IMR-90 (cell line): ENCODE data around the gene UACA. TPM values are rescaled to one million over a fixed set of nuclear protein-coding genes. Genes with fewer than 3 reads are reported as not detected.

Source experiments
- ATAC-seq: fragments of 200-7000 bp; cut with Tn5 transposase; 2 replicates; pipeline ENCODE4 v1.9.1; 2020; ENCODE audit warnings: low read depth, mild to moderate bottlenecking, moderate library complexity
- BruUV-seq: library from RNA; stranded (reverse); fragments of 400-500 nt; replicated peaks from 2 replicates; lab custom pipeline; 2021; lab: Mats Ljungman, UMichigan
- CTCF ChIA-PET: fragments of 300-600 bp; formaldehyde crosslinking; extraction: SDS; loops from one replicate; lab custom pipeline; 2021; ENCODE audit warnings: antibody characterized with exemption; lab: Yijun Ruan, JAX
- POLR2A ChIA-PET: fragments of 300-600 bp; sonication (Branson Sonifier 250); formaldehyde crosslinking; loops from one replicate; lab custom pipeline; 2022; ENCODE audit warnings: antibody characterized with exemption; ENCODE audit not compliant: unreplicated experiment; lab: Charles Lee
- DNase-seq: peaks from one replicate; pipeline ENCODE4 v3.0.0; 2013
- H2AFZ ChIP-seq: replicated peaks from 2 replicates; pipeline ENCODE3; 2013; ENCODE audit warnings: low read length, mild to moderate bottlenecking; ENCODE audit not compliant: poor library complexity
- H2AK5ac ChIP-seq: 2 replicates; pipeline ENCODE4 v1.6.1; 2013; ENCODE audit warnings: low read depth, low read length, inconsistent platforms
- H2AK9ac ChIP-seq: replicated peaks from 2 replicates; pipeline ENCODE3; 2013; ENCODE audit warnings: mild to moderate bottlenecking, low read depth, low read length, moderate library complexity; ENCODE audit not compliant: poor library complexity
- H2BK120ac ChIP-seq: 2 replicates; pipeline ENCODE4 v1.6.1; 2013; ENCODE audit warnings: low read depth, low read length, inconsistent platforms
- H2BK15ac ChIP-seq: 3 replicates; pipeline ENCODE4 v1.6.1; 2013; ENCODE audit warnings: low read depth, low read length, inconsistent platforms
- H2BK20ac ChIP-seq: 2 replicates; pipeline ENCODE4 v1.6.1; 2013; ENCODE audit warnings: low read depth, mild to moderate bottlenecking, inconsistent platforms, low read length, moderate library complexity
- H2BK5ac ChIP-seq: 2 replicates; pipeline ENCODE4 v1.6.1; 2013; ENCODE audit warnings: mild to moderate bottlenecking, low read depth, low read length, inconsistent platforms; ENCODE audit not compliant: poor library complexity, severe bottlenecking
- H3K14ac ChIP-seq: replicated peaks from 2 replicates; pipeline ENCODE4 v1.6.1; 2013; ENCODE audit warnings: low read depth, low read length, inconsistent platforms
- H3K18ac ChIP-seq: 2 replicates; pipeline ENCODE4 v1.6.1; 2013; ENCODE audit warnings: low read depth, low read length, control low read depth
- H3K23ac ChIP-seq: 2 replicates; pipeline ENCODE4 v1.6.1; 2013; ENCODE audit warnings: low read depth, low read length, inconsistent platforms
- H3K27ac ChIP-seq: 2 replicates; pipeline ENCODE4 v1.5.1; 2013; ENCODE audit warnings: mild to moderate bottlenecking, control low read depth, low read length; ENCODE audit not compliant: insufficient read depth
- H3K27me3 ChIP-seq: 2 replicates; pipeline ENCODE4 v1.6.1; 2013; ENCODE audit warnings: low read length; ENCODE audit not compliant: control insufficient read depth, insufficient read depth
- H3K36me3 ChIP-seq: 2 replicates; pipeline ENCODE4 v1.6.1; 2013; ENCODE audit warnings: low read length, mixed read lengths; ENCODE audit not compliant: control insufficient read depth, insufficient read depth
- H3K4ac ChIP-seq: 2 replicates; pipeline ENCODE4 v1.6.1; 2013; ENCODE audit warnings: low read depth, low read length, inconsistent platforms
- H3K4me1 ChIP-seq: 2 replicates; pipeline ENCODE4 v1.6.1; 2013; ENCODE audit warnings: low read length, mixed read lengths; ENCODE audit not compliant: control insufficient read depth, insufficient read depth
- H3K4me2 ChIP-seq: 2 replicates; pipeline ENCODE4 v1.6.1; 2013; ENCODE audit warnings: low read depth, mild to moderate bottlenecking, control low read depth, low read length, moderate library complexity
- H3K4me3 ChIP-seq: 2 replicates; pipeline ENCODE4 v1.5.1; 2013; ENCODE audit warnings: low read depth, mild to moderate bottlenecking, control low read depth, low read length, moderate library complexity; ENCODE audit not compliant: insufficient read depth
- H3K56ac ChIP-seq: 2 replicates; pipeline ENCODE4 v1.6.1; 2013; ENCODE audit warnings: low read length, inconsistent platforms; ENCODE audit not compliant: insufficient read depth; ENCODE audit errors: extremely low read depth
- H3K79me1 ChIP-seq, 2 experiments: 2 replicates each; pipeline ENCODE4 v1.6.1; 2013; ENCODE audit warnings: low read length in 2 of 2, inconsistent platforms in 1 of 2, low read depth in 1 of 2
- H3K9ac ChIP-seq: 2 replicates; pipeline ENCODE4 v1.6.1; 2013; ENCODE audit warnings: low read depth, low read length, control low read depth
- H3K9me1 ChIP-seq: 2 replicates; pipeline ENCODE4 v1.6.1; 2013; ENCODE audit warnings: low read length, inconsistent platforms; ENCODE audit not compliant: insufficient read depth
- H3K9me3 ChIP-seq: 2 replicates; pipeline ENCODE4 v1.6.1; 2013; ENCODE audit warnings: low read length; ENCODE audit not compliant: control insufficient read depth, insufficient read depth
- H4K20me1 ChIP-seq: 2 replicates; pipeline ENCODE4 v1.6.1; 2013; ENCODE audit warnings: low read length, inconsistent platforms; ENCODE audit not compliant: insufficient read depth
- H4K5ac ChIP-seq: 2 replicates; pipeline ENCODE4 v1.6.1; 2013; ENCODE audit warnings: mild to moderate bottlenecking, low read depth, low read length, control low read depth
- H4K8ac ChIP-seq, 2 experiments: 2 replicates each; pipeline ENCODE4 v1.6.1; 2013; ENCODE audit warnings: low read depth in 2 of 2, low read length in 2 of 2, control low read depth in 1 of 2, inconsistent platforms in 1 of 2
- H4K91ac ChIP-seq: 2 replicates; pipeline ENCODE4 v1.6.1; 2013; ENCODE audit warnings: low read depth, low read length, inconsistent platforms; ENCODE audit not compliant: insufficient read depth
- CEBPB ChIP-seq: IDR thresholded peaks from 2 replicates; pipeline ENCODE4 v1.6.1; 2012; ENCODE audit warnings: low read depth, low read length, improper control_type of control experiment
- CHD1 ChIP-seq: IDR thresholded peaks from 2 replicates; pipeline ENCODE4 v1.6.1; 2012; ENCODE audit warnings: low read depth, low read length, improper control_type of control experiment
- ELK1 ChIP-seq: fragments of 150-350 bp; IDR thresholded peaks from 2 replicates; pipeline ENCODE4 v1.6.1; 2016; ENCODE audit warnings: low read depth, mild to moderate bottlenecking, low read length, moderate library complexity, borderline replicate concordance
- FOS ChIP-seq: fragments of 150-350 bp; IDR thresholded peaks from 2 replicates; pipeline ENCODE4 v1.6.1; 2016; ENCODE audit warnings: low read depth, low read length
- MAFK ChIP-seq: IDR thresholded peaks from 2 replicates; pipeline ENCODE4 v1.6.1; 2012; ENCODE audit warnings: low read depth, low read length, improper control_type of control experiment
- MAZ ChIP-seq: IDR thresholded peaks from 2 replicates; pipeline ENCODE4 v1.6.1; 2012; ENCODE audit warnings: low read depth, mild to moderate bottlenecking, low read length, improper control_type of control experiment, moderate library complexity, borderline replicate concordance
- MXI1 ChIP-seq: IDR thresholded peaks from 2 replicates; pipeline ENCODE4 v1.6.1; 2012; ENCODE audit warnings: low read depth, mild to moderate bottlenecking, low read length, moderate library complexity, borderline replicate concordance
- NFE2L2 ChIP-seq: fragments of 150-350 bp; IDR thresholded peaks from 2 replicates; pipeline ENCODE4 v1.6.1; 2016; ENCODE audit warnings: low read depth, mild to moderate bottlenecking, low read length
- RAD21 ChIP-seq: IDR thresholded peaks from 2 replicates; pipeline ENCODE4 v1.6.1; 2012; ENCODE audit warnings: low read length, improper control_type of control experiment
- RCOR1 ChIP-seq: IDR thresholded peaks from 2 replicates; pipeline ENCODE4 v1.6.1; 2012; ENCODE audit warnings: mild to moderate bottlenecking, low read length, improper control_type of control experiment; ENCODE audit not compliant: insufficient replicate concordance
- RFX5 ChIP-seq: IDR thresholded peaks from 2 replicates; pipeline ENCODE4 v1.8.0; 2012; ENCODE audit warnings: low read depth, mild to moderate bottlenecking, low read length, moderate library complexity
- SMC3 ChIP-seq: fragments of 150-350 bp; IDR thresholded peaks from 2 replicates; pipeline ENCODE4 v1.6.1; 2016; ENCODE audit warnings: low read depth, mild to moderate bottlenecking, antibody characterized with exemption, low read length, moderate library complexity
- USF2 ChIP-seq: fragments of 150-350 bp; IDR thresholded peaks from 2 replicates; pipeline ENCODE4 v1.6.1; 2017; ENCODE audit warnings: mild to moderate bottlenecking, antibody characterized with exemption, low read length, low read depth
- WGBS, 2 experiments: methylation state at CpG; one replicate each; pipeline versions ENCODE4 v1.1.5 to v1.1.7; 2013; ENCODE audit warnings: missing lambda C conversion rate in 2 of 2; ENCODE audit not compliant: insufficient read length in 1 of 2; ENCODE audit errors: extremely low coverage in 2 of 2; 5-methylcytosine and 5-hydroxymethylcytosine counted together
- dilution Hi-C: fragments of 300-500 bp; cut with HindIII; formaldehyde crosslinking; loops from one replicate; pipeline ENCODE4 v1.14.3; 2018; ENCODE audit warnings: low sequenced_read_pairs; ENCODE audit not compliant: unreplicated experiment
- in situ Hi-C: fragments of 300-500 bp; cut with MboI; formaldehyde crosslinking; loops from 3 replicates; pipeline ENCODE4 v1.14.3; 2019; ENCODE audit warnings: low sequenced_read_pairs, inconsistent platforms, mixed read lengths
- intact Hi-C: fragments of 100-400 bp; cut with micrococcal nuclease; formaldehyde crosslinking; loops from 2 replicates; pipeline ENCODE4 v1.10.0; 2022
- polyA plus RNA-seq, 3 experiments: library from polyadenylated mRNA; depleted of rRNA; stranded (reverse); fragments of >200 nt; gene quantifications; 2 replicates each; pipeline ENCODE4 v1.2.3, GENCODE V29; 2012; ENCODE audit warnings: low replicate concordance in 1 of 3
- total RNA-seq: library from RNA; depleted of rRNA; stranded (reverse); fragments of >200 nt; gene quantifications from 2 replicates; pipeline ENCODE4 v1.2.3, GENCODE V29; 2012
- TF ChIP-seq, protein P1 (sequence below): conservative IDR thresholded peaks from 2 replicates; pipeline ENCODE4 v1.5.1; 2012; ENCODE audit warnings: mild to moderate bottlenecking, low read depth, low read length, improper control_type of control experiment

Gene UACA
- total and polyA plus RNA-seq, 2 of the 4 experiments (the other 2 are of a cell fraction), result 156 to 507 TPM

- H3K18ac ChIP-seq, result peak overlapping the region; percentile 38; the same call in 1 of the 2 replicates
- DNase-seq (no peak), ATAC-seq (no peak)
- no TSS peak for BruUV-seq
- H3K56ac ChIP-seq, result no peak overlapping the region
- POLR2A ChIA-PET, result no interaction called here
- H3K36me3 ChIP-seq, result no peaks in the 10 kb centered on the region
- no peak overlapping the region for H3K9ac ChIP-seq
- TF ChIP-seq USF2, result no peak
- TF ChIP-seq NFE2L2, result no peak
- TF ChIP-seq RFX5, result no peak
- TF ChIP-seq, protein P1, sequence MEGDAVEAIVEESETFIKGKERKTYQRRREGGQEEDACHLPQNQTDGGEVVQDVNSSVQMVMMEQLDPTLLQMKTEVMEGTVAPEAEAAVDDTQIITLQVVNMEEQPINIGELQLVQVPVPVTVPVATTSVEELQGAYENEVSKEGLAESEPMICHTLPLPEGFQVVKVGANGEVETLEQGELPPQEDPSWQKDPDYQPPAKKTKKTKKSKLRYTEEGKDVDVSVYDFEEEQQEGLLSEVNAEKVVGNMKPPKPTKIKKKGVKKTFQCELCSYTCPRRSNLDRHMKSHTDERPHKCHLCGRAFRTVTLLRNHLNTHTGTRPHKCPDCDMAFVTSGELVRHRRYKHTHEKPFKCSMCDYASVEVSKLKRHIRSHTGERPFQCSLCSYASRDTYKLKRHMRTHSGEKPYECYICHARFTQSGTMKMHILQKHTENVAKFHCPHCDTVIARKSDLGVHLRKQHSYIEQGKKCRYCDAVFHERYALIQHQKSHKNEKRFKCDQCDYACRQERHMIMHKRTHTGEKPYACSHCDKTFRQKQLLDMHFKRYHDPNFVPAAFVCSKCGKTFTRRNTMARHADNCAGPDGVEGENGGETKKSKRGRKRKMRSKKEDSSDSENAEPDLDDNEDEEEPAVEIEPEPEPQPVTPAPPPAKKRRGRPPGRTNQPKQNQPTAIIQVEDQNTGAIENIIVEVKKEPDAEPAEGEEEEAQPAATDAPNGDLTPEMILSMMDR, result no peak
- no peak for TF ChIP-seq ELK1
- TF ChIP-seq SMC3, result no peak
- TF ChIP-seq MAZ, result no peak
- TF ChIP-seq CHD1, result no peak
- no peak for TF ChIP-seq RAD21
- no peak for TF ChIP-seq MAFK
- TF ChIP-seq FOS, result no peak
- no peak for TF ChIP-seq RCOR1
- no peak for TF ChIP-seq CEBPB
- TF ChIP-seq MXI1, result no peak
- peaks cover 6% of the 10 kb centered on the region for H3K4me1 ChIP-seq
- no peak overlapping the region for H3K4me3 ChIP-seq
- WGBS, 2 experiments, result 79% methylated on average over 3 of the region's 6 CpGs; no CpG with 5 or more reads in 1 of the 2 experiments
- intact Hi-C loops, result no loop called here
- peak overlapping the region in 1 of 2 experiments; percentile 62; a peak in 2 of 4 replicates for H4K8ac ChIP-seq
- no peak overlapping the region for H3K4me2 ChIP-seq
- 0 out of 2 replicates have a peak, but pooled peaks cover 4% of the 10 kb centered on the region for H3K9me1 ChIP-seq
- H2AK5ac ChIP-seq, result peak overlapping the region; percentile 77
- H4K91ac ChIP-seq, result peak overlapping the region; percentile 43; the same call in 1 of the 2 replicates
- CTCF ChIA-PET, result no interaction called here
- H2BK20ac ChIP-seq, result peak overlapping the region; percentile 63
- in situ Hi-C loops, result no loop called here
- H3K27me3 ChIP-seq, result no peaks in the 10 kb centered on the region
- peaks cover 5 to 20% of the 10 kb centered on the region in 2 experiments for H3K79me1 ChIP-seq
- no peak overlapping the region for H2AK9ac ChIP-seq
- H3K9me3 ChIP-seq, result no peaks in the 10 kb centered on the region
- H2AFZ ChIP-seq, result no peak overlapping the region
- H3K23ac ChIP-seq, result peak overlapping the region; percentile 18; the same call in 1 of the 2 replicates
- no peaks in the 10 kb centered on the region for H4K20me1 ChIP-seq
- peak overlapping the region; percentile 29 for H2BK120ac ChIP-seq
- H2BK15ac ChIP-seq, result peak overlapping the region; percentile 63; the same call in 2 of the 3 replicates
- peak overlapping the region; percentile 42 for H3K4ac ChIP-seq
- H3K14ac ChIP-seq, result peak overlapping the region; percentile 70
- H2BK5ac ChIP-seq, result peak overlapping the region; percentile 29
- dilution Hi-C loops, result no loop called here
- 0 out of 2 replicates have a peak overlapping the region, but pooled peaks have one; percentile 19 for H4K5ac ChIP-seq
- no peak overlapping the region for H3K27ac ChIP-seq
Measured at GRCh38 chr15:70766597-70766996, 3.2 kb upstream of the UACA start.
